B cell (primary cell): ENCODE measurements around the gene PEX14. TPM values are rescaled to one million over a fixed set of nuclear protein-coding genes. Genes with fewer than 3 reads are reported as not detected.

Experiments used
- ATAC-seq: fragments of 200-7000 bp; cut with Tn5 transposase; one replicate; pipeline ENCODE4 v1.10.0; 2021; ENCODE audit warnings: low read depth, mild to moderate bottlenecking, moderate number of reproducible peaks, moderate library complexity
- CTCF ChIA-PET: fragments of 350-600 bp; sonication (Branson Sonifier 250); formaldehyde crosslinking; loops from one replicate; lab custom pipeline; 2021; ENCODE audit warnings: antibody characterized with exemption, inconsistent platforms; lab: Charles Lee
- POLR2A ChIA-PET: fragments of 350-600 bp; sonication (Branson Sonifier 250); formaldehyde crosslinking; loops from one replicate; lab custom pipeline; 2021; ENCODE audit warnings: antibody characterized with exemption; lab: Charles Lee
- DNase-seq: peaks from one replicate; pipeline ENCODE4 v3.0.0; 2013
- H2AFZ ChIP-seq: 2 replicates; pipeline ENCODE4 v1.6.1; 2012; ENCODE audit warnings: mild to moderate bottlenecking, low read depth, low read length; ENCODE audit not compliant: insufficient read depth, poor library complexity, severe bottlenecking
- H3K27ac ChIP-seq, 2 donors: 1 replicate in 1 of 2; 2 replicates in 1 of 2; pipeline ENCODE4 v1.5.1; 2012 to 2013; ENCODE audit warnings: low read length in 2 of 2, mild to moderate bottlenecking in 2 of 2, moderate library complexity in 1 of 2
- H3K27me3 ChIP-seq, 4 experiments: fragments of 200-600 bp in 1 of 4; sonication (generic) in 1 of 4; replicated peaks in 1 of 4; 1 replicate in 2 of 4; 2 replicates in 2 of 4; pipeline versions ENCODE4 v1.6.1 to v1.7.0; 2013 to 2016; ENCODE audit warnings: low read length in 3 of 4, mild to moderate bottlenecking in 2 of 4, mixed read lengths in 1 of 4, moderate library complexity in 1 of 4; ENCODE audit not compliant: insufficient read depth in 4 of 4, control insufficient read depth in 3 of 4; ENCODE audit errors: control extremely low read depth in 1 of 4
- H3K36me3 ChIP-seq, 2 experiments: replicated peaks in 1 of 2; 1 replicate in 1 of 2; 2 replicates in 1 of 2; pipeline versions ENCODE4 v1.6.1 to v1.7.1; 2013; ENCODE audit warnings: low read length in 1 of 2; ENCODE audit not compliant: insufficient read depth in 2 of 2, control insufficient read depth in 1 of 2; ENCODE audit errors: control extremely low read depth in 1 of 2, extremely low read depth in 1 of 2
- H3K4me1 ChIP-seq, 2 donors: fragments of 200-600 bp in 1 of 2; sonication (generic) in 1 of 2; 1 replicate in 1 of 2; 2 replicates in 1 of 2; pipeline versions ENCODE4 v1.5.1 to v1.6.1; 2013 to 2017; ENCODE audit warnings: low read length in 2 of 2; ENCODE audit not compliant: control insufficient read depth in 2 of 2, insufficient read depth in 2 of 2
- H3K4me2 ChIP-seq: replicated peaks from 2 replicates; pipeline ENCODE3; 2012; ENCODE audit warnings: mild to moderate bottlenecking, low read depth, low read length; ENCODE audit not compliant: poor library complexity, severe bottlenecking
- H3K4me3 ChIP-seq, 5 experiments: fragments of 200-600 bp in 1 of 5; sonication (generic) in 1 of 5; 1 replicate in 3 of 5; 2 replicates in 2 of 5; pipeline versions ENCODE4 v1.5.1 to v1.7.0; 2011 to 2016; ENCODE audit warnings: low read length in 4 of 5, mild to moderate bottlenecking in 4 of 5, low read depth in 2 of 5, control low read depth in 1 of 5, moderate library complexity in 1 of 5; ENCODE audit not compliant: insufficient read depth in 1 of 5; ENCODE audit errors: control extremely low read depth in 1 of 5, extremely low read depth in 1 of 5
- H3K79me2 ChIP-seq: fragments of 200-600 bp; sonication (generic); one replicate; pipeline ENCODE4 v1.6.0; 2016; ENCODE audit warnings: low read length; ENCODE audit not compliant: control insufficient read depth, insufficient read depth
- H3K9ac ChIP-seq: fragments of 200-600 bp; sonication (generic); 2 replicates; pipeline ENCODE4 v1.6.1; 2017; ENCODE audit warnings: mild to moderate bottlenecking, low read length, moderate library complexity
- H3K9me3 ChIP-seq, 3 donors: one replicate each; pipeline versions ENCODE4 v1.6.1 to v1.7.1; 2013; ENCODE audit warnings: low read length in 2 of 3; ENCODE audit not compliant: control insufficient read depth in 2 of 3, insufficient read depth in 1 of 3; ENCODE audit errors: control extremely low read depth in 1 of 3
- H4K20me1 ChIP-seq: 2 replicates; pipeline ENCODE4 v1.6.0; 2012; ENCODE audit warnings: mild to moderate bottlenecking, low read length; ENCODE audit not compliant: insufficient read depth, control insufficient read depth, poor library complexity, severe bottlenecking
- H3K27ac Mint-ChIP-seq: one replicate; pipeline ENCODE4 v1.8.0; 2021; ENCODE audit warnings: mixed read lengths
- H3K27me3 Mint-ChIP-seq: one replicate; pipeline ENCODE4 v1.8.0; 2021; ENCODE audit warnings: mixed read lengths
- H3K4me1 Mint-ChIP-seq: one replicate; pipeline ENCODE4 v1.8.0; 2021; ENCODE audit warnings: mixed read lengths
- H3K4me3 Mint-ChIP-seq: one replicate; pipeline ENCODE4 v1.8.0; 2021; ENCODE audit warnings: mixed read lengths
- H3K9me3 Mint-ChIP-seq: one replicate; pipeline ENCODE4 v1.8.0; 2022; ENCODE audit warnings: mixed read lengths; ENCODE audit not compliant: insufficient read depth
- CTCF ChIP-seq: fragments of 200-600 bp; IDR thresholded peaks from one replicate; pipeline ENCODE4 v1.8.0; 2022; ENCODE audit warnings: antibody characterized with exemption, mild to moderate bottlenecking
- EZH2 ChIP-seq: IDR thresholded peaks from 2 replicates; pipeline ENCODE4 v1.6.1; 2012; ENCODE audit warnings: borderline replicate concordance, low read depth, mild to moderate bottlenecking, moderate library complexity, low read length; ENCODE audit not compliant: insufficient read depth, poor library complexity, severe bottlenecking
- WGBS: methylation state at CpG from one replicate; pipeline ENCODE4 v1.1.5; 2013; ENCODE audit warnings: missing lambda C conversion rate; ENCODE audit not compliant: insufficient coverage; 5-methylcytosine and 5-hydroxymethylcytosine counted together
- intact Hi-C: fragments of 100-400 bp; cut with micrococcal nuclease; formaldehyde crosslinking; loops from one replicate; pipeline ENCODE4 v1.10.0; 2022
- polyA plus RNA-seq: library from polyadenylated mRNA; depleted of rRNA; stranded (reverse); fragments of >200 nt; gene quantifications from 2 replicates; pipeline ENCODE4 v1.2.3, GENCODE V29; 2012
- total RNA-seq, 2 donors: library from RNA; stranded (reverse); fragments of 120-200 nt in 1 of 2; gene quantifications; 1 replicate in 1 of 2; 2 replicates in 1 of 2; pipeline versions ENCODE4 v1.2.3 to v1.2.4, GENCODE V29; 2013 to 2022

The PEX14 gene
- total and polyA plus RNA-seq, 2 donors (not counting 1 experiment from before 2014, with no cell fraction given) = 14.1 to 19.3 TPM

- intact Hi-C loops = no loop called here
- Histone ChIP-seq H3K79me2 (peaks cover 6% of the 10 kb centered on the region), H3K4me2 (no peak overlapping the region), H4K20me1 (peaks cover 73% of the 10 kb centered on the region), H3K9me3 (no peaks in the 10 kb centered on the region), H3K9ac (no peak overlapping the region), H3K4me3 (no peak overlapping the region), H3K27me3 (no peaks in the 10 kb centered on the region), H3K27ac (no peak overlapping the region), H3K36me3 (peaks cover 0 to 3% of the 10 kb centered on the region in 2 experiments), H3K4me1 (peaks cover 0 to 11% of the 10 kb centered on the region in 2 donors), H2AFZ (no peak overlapping the region)
- Mint-ChIP-seq H3K4me1 (peaks cover 11% of the 10 kb centered on the region), H3K27me3 (no peaks in the 10 kb centered on the region), H3K9me3 (no peaks in the 10 kb centered on the region), H3K4me3 (no peak overlapping the region), H3K27ac (no peak overlapping the region)
- DNase-seq = no peak
- WGBS = 95% methylated on average over 30 of the region's 40 CpGs
- ATAC-seq = no peak
- ChIA-PET POLR2A (no interaction called here), CTCF (no interaction called here)
- TF ChIP-seq EZH2 = no peak
- no peak for TF ChIP-seq CTCF
Measured at GRCh38 chr1:10667861-10668761, 193.4 kb downstream of the PEX14 start.

GRCh38 chr1:10669570-10669969 is 194.8 kb downstream of the PEX14 start:
- ATAC-seq = no peak
- no peaks in the 10 kb centered on the region for H3K27me3 Mint-ChIP-seq
- Histone ChIP-seq H3K79me2 (peaks cover 9% of the 10 kb centered on the region), H3K27me3 (no peaks in the 10 kb centered on the region), H3K4me1 (peaks cover 0 to 11% of the 10 kb centered on the region in 2 donors), H3K9ac (no peak overlapping the region), H4K20me1 (peaks cover 80% of the 10 kb centered on the region), H2AFZ (no peak overlapping the region), H3K4me2 (no peak overlapping the region), H3K9me3 (no peaks in the 10 kb centered on the region), H3K36me3 (no peaks in the 10 kb centered on the region), H3K27ac (no peak overlapping the region), H3K4me3 (no peak overlapping the region)
- intact Hi-C loops = no loop called here
- DNase-seq = no peak
- no peak overlapping the region for H3K4me3 Mint-ChIP-seq
- H3K4me1 Mint-ChIP-seq = peaks cover 11% of the 10 kb centered on the region
- no peaks in the 10 kb centered on the region for H3K9me3 Mint-ChIP-seq
- CTCF ChIA-PET = interaction anchor here (0.6 kb wide), 1 partner anchor 470 kb away, joined by 4 read pairs; no protein-coding TSS in a partner anchor
- TF ChIP-seq CTCF (no peak), EZH2 (no peak)
- no peak overlapping the region for H3K27ac Mint-ChIP-seq
- POLR2A ChIA-PET = no interaction called here
- WGBS = 85% methylated on average over 8 of the region's 12 CpGs
